ENCODE results near the gene RAD51B.

The RAD51B gene

GRCh38 chr14:68492381-68493151 lies 673.0 kb downstream of the RAD51B start:
- Histone ChIP-seq H3K36me3 (replicated peaks; ENCODE audit: insufficient read depth, low read length) (no peaks in the 10 kb centered on the region), H3K27me3 (replicated peaks; ENCODE audit: insufficient read depth, low read length) (no peaks in the 10 kb centered on the region), H3F3A (ENCODE audit: insufficient read depth, low read length) (no peaks in the 10 kb centered on the region), H3K4me1 (ENCODE audit: low read length) (no peaks in the 10 kb centered on the region), H2AFZ (ENCODE audit: low read length) (no peak overlapping the region), H3K27ac (ENCODE audit: low read length) (no peak overlapping the region), H3K4me2 (ENCODE audit: low read depth, low read length) (no peak overlapping the region), H3K9me2 (replicated peaks; ENCODE audit: insufficient read depth, low read length) (no peaks in the 10 kb centered on the region), H3K9ac (ENCODE audit: low read length) (no peak overlapping the region), H3K9me3 (replicated peaks; ENCODE audit: insufficient read depth, low read length) (no peaks in the 10 kb centered on the region), H4K20me1 (ENCODE audit: insufficient read depth, low read length) (no peaks in the 10 kb centered on the region), H3K4me3 (ENCODE audit: low read length) (no peak overlapping the region), H3K79me2 (ENCODE audit: low read length) (no peaks in the 10 kb centered on the region)
- no peak for DNase-seq
- TF ChIP-seq EZH2 (optimal IDR thresholded peaks at IDR 0.05; ENCODE audit: low read depth, low read length) = no peak
- no peak for TF ChIP-seq EZH2phosphoT487 (IDR thresholded peaks at IDR 0.05; ENCODE audit: low read length)
- TF ChIP-seq CTCF (IDR thresholded peaks at IDR 0.05; ENCODE audit: low read length) = no peak

GRCh38 chr14:68493152-68493911 lies 673.8 kb downstream of the RAD51B start:
- no peaks in the 10 kb centered on the region for H3F3A ChIP-seq (ENCODE audit: insufficient read depth, low read length)
- H3K4me1 ChIP-seq (ENCODE audit: low read length) = no peaks in the 10 kb centered on the region
- H3K27ac ChIP-seq (ENCODE audit: low read length) = no peak overlapping the region
- H3K79me2 ChIP-seq (ENCODE audit: low read length) = no peaks in the 10 kb centered on the region
- no peaks in the 10 kb centered on the region for H3K27me3 ChIP-seq (replicated peaks; ENCODE audit: insufficient read depth, low read length)
- H3K9me3 ChIP-seq (replicated peaks; ENCODE audit: insufficient read depth, low read length) = no peaks in the 10 kb centered on the region
- TF ChIP-seq CTCF (IDR thresholded peaks at IDR 0.05; ENCODE audit: low read length) (no peak), EZH2phosphoT487 (IDR thresholded peaks at IDR 0.05; ENCODE audit: low read length) (no peak), EZH2 (optimal IDR thresholded peaks at IDR 0.05; ENCODE audit: low read depth, low read length) (no peak)
- no peak overlapping the region for H2AFZ ChIP-seq (ENCODE audit: low read length)
- no peak overlapping the region for H3K4me2 ChIP-seq (ENCODE audit: low read depth, low read length)
- no peak overlapping the region for H3K4me3 ChIP-seq (ENCODE audit: low read length)
- no peaks in the 10 kb centered on the region for H4K20me1 ChIP-seq (ENCODE audit: insufficient read depth, low read length)
- H3K9ac ChIP-seq (ENCODE audit: low read length) = no peak overlapping the region
- no peak for DNase-seq
- no peaks in the 10 kb centered on the region for H3K9me2 ChIP-seq (replicated peaks; ENCODE audit: insufficient read depth, low read length)
- H3K36me3 ChIP-seq (replicated peaks; ENCODE audit: insufficient read depth, low read length) = no peaks in the 10 kb centered on the region

GRCh38 chr14:68495101-68496039 lies 675.8 kb downstream of the RAD51B start:
- Histone ChIP-seq H2AFZ (ENCODE audit: low read length) (no peak overlapping the region), H3K4me2 (ENCODE audit: low read depth, low read length) (no peak overlapping the region), H3K27ac (ENCODE audit: low read length) (no peak overlapping the region), H3K9me2 (replicated peaks; ENCODE audit: insufficient read depth, low read length) (no peaks in the 10 kb centered on the region), H3F3A (ENCODE audit: insufficient read depth, low read length) (no peaks in the 10 kb centered on the region), H3K79me2 (ENCODE audit: low read length) (no peaks in the 10 kb centered on the region), H4K20me1 (ENCODE audit: insufficient read depth, low read length) (no peaks in the 10 kb centered on the region), H3K27me3 (replicated peaks; ENCODE audit: insufficient read depth, low read length) (no peaks in the 10 kb centered on the region), H3K4me1 (ENCODE audit: low read length) (no peaks in the 10 kb centered on the region), H3K4me3 (ENCODE audit: low read length) (no peak overlapping the region), H3K9me3 (replicated peaks; ENCODE audit: insufficient read depth, low read length) (no peaks in the 10 kb centered on the region), H3K9ac (ENCODE audit: low read length) (no peak overlapping the region), H3K36me3 (replicated peaks; ENCODE audit: insufficient read depth, low read length) (no peaks in the 10 kb centered on the region)
- DNase-seq = no peak
- TF ChIP-seq CTCF (IDR thresholded peaks at IDR 0.05; ENCODE audit: low read length) (no peak), EZH2phosphoT487 (IDR thresholded peaks at IDR 0.05; ENCODE audit: low read length) (no peak)
